Stimulated activated CD8-positive, alpha-beta memory T cell treated with anti-CD3 and anti-CD28 coated beads, Interleukin-4, amount 100 ng/mL, for 4 hours (primary cell): ENCODE results near the gene WNT11.

ENCODE experiments used
- DNase-seq, 2 donors: peaks; one replicate each; pipeline ENCODE4 v3.0.0-alpha.2; 2020; ENCODE audit warnings: low read depth in 2 of 2, low spot score in 1 of 2

WNT11 gene

DNA sequence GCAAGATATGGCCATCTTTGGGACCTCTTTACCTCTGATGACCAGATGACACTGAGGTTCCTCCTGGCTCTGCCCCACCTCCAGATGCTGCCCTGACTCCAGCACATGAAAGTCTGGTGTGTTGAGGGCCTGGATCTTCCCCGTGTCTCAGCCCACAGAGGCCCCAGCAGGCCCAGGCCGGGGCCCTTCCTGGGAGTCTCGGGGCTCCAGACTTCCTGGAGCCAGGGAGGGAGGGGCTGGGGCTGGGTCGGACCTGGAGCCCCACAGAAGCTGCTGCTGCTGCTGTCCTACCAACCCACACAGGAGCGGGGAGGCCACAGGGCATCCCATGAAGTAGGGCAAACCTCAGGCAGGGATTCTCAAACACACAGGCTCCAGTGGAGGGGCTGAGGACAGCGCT lies 32.2 kb upstream of the WNT11 start:
- no peak for DNase-seq

DNA sequence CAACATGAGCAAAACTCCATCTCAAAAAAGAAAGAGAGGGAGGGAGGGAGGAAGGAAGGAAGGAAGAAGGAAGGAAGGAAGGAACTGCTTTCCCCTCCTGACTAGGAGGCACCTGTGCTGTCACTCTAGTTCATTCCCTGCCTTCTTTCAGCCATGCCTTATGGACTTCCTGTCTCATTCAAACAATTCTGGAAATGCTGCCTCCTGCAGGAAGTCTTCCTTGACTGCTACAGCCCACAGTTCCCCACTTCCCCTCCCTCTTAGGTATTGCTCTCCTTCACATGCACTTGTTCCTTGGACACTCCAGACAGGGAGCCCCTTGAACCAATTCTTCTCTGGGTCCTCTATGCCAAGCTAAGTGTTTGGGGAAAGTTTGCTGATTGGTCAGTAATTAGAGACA lies 31.6 kb upstream of the WNT11 start:
- DNase-seq: no peak

DNA sequence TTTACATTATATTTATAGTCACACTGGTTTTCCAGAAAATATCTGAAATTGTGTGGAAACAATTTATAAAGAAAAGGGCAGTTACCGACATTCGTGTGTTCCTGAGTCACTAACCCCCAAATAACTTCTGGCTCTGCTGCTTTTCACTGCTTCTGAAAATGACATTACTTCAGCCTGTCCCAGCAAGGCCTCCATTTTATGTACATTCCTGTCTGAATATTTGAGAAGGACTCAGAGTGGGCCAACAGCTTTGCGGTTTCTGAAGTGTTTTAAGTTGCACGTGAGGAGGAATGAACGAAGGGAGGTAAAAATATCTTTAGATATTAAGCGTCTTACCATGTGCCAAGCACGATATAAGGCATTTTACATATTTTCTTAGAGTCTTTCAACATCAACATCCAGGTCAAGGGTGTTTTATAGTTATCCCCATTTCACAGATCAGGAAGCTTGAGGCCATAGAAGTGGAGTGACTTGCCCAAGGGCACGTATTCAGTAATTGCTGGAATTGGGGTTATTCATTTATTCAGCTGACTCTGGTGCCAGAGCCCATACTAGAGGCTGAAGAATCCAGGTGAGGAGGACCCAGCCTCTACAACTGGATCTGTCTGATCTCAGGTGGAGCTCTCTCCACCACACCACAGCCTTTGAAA lies 30.8 kb upstream of the WNT11 start:
- no peak for DNase-seq

DNA sequence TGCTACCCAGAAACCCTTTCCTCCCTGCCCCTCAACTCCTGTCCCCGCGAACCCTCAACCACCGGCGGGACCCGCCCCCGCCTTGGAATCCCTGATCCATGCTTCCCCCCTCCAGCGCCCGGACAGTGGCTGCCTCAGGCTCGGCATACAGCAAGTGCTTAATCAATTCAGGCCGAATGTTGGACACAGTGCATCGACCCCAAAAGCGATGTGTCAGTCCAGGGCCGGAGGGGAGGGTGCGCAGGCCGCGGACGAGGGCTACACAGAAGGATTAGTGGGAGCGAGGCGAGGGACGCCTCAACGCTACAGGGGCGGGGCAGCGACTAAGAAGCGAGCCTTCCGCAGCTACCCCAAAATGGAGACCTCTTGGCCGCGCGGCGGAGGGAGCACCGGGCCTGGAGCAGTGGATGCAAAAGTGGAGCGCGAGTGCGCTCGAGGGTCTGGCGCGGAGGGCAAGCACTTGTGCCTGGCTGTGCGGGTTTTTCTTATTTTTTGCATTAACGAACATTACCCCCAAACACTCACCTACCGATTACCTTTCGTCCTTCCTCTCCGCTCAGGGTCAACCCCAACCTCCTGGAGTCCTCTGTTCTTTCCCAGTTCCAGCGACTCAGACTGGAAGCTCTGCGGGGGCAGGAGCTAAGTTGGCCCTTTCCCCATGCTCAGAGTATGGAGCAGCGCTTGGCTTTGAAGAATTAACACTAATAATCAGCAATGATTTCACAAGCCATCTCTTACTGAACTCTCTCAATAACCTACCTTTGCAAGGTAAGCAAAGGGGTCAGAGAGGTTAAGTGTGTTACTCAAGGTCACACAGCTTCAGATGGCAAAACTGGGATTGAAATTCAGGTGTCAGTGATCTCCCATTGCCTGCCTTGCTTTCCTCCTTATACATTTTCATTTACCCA lies 30.0 kb upstream of the WNT11 start:
- no peak for DNase-seq

DNA sequence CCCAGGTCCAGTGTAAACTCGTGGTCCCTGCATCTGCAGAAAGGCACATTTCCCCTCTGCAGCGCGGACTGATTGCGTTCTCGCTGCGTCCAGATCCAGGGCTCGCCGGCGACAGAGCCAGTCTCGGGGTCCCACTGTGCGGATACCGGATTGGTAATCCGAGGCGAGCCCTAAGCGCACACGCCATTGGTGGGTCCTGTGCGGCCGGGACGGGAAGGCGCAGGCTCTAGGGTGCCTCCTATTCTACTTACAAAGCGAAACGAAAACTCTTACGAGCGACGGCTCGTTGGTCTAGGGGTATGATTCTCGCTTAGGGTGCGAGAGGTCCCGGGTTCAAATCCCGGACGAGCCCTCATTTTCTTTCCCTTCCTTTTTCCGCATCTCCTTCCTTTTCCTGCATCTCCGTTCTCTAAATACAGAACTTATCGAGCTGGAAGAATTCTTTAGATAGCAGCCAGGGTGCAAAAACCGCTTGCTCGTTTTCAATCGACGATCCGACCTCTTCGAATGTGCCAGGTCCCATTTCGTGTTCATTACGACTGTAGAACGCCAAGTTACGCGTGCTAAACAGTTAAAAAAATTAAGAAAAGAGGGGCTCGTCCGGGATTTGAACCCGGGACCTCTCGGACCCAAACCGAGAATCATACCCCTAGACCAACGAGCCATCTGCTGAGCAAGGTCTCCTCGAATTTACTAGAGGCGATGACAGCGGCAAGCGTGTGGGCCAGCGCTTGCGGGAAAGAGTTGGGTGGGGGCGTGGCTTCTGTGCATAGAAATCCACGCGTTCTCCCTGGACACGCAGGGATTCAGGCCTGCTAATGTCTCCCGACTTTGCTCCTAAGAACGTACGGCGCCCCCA lies 29.2 kb upstream of the WNT11 start:
- DNase-seq: peak; percentile 75 to 91

DNA sequence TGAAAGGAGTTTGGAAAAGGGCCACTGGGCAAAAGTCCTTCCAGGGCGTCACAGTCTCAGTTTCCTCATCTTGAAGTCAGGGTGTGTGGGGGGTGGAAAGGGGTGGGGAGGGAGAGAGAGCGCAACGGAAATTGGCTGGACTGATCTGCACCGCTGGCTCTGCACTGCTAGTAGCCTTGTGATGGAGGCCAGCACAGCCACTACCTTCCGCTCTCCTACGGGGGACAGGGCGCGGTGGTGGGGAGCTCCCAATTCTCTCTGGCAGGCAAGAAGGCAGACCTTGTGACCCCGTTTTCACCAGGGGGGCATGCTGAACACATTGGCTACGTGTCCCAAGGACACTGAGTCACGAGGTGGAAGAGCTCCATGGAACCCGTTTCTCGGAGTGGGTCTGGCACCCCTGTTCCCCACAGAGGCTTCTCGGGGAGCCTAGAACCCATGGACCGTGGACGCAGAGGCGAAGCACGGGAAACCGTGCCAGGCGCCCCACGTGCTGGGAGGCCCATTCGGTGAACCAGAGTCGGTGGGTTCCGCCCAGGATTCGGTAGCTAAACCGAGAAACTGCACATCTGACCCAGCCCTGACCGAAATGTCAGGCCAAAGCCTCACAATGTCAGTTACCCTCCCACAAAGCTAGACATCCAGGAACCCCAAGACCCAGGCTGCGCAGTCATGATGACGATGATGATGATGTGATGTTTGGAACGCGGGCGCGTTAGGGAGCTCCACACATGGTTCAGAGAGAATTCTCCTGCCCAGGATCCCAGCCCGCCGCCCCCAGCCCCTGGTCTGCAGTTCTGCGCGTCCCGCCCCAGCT lies 28.3 kb upstream of the WNT11 start:
- no peak for DNase-seq

DNA sequence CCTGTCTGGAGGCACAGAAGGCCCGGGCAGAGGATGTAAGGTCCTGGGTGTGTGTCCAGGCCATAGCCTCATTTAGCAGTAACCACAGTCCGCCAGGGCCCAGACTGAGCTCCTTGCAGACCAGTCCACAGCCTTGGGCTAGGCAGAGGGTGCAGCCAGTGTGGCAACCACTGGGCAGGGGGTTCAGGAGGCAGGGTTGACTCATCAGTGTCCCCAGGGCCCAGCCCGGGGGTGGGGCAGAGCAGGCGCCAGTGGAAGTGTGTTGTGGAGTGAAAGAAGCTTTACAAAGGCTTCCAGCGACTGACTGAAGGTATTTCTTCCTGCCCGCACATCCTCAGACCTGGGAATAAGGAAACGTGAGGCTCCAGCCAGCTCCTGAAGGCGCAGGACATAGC lies 27.7 kb upstream of the WNT11 start:
- no peak for DNase-seq

DNA sequence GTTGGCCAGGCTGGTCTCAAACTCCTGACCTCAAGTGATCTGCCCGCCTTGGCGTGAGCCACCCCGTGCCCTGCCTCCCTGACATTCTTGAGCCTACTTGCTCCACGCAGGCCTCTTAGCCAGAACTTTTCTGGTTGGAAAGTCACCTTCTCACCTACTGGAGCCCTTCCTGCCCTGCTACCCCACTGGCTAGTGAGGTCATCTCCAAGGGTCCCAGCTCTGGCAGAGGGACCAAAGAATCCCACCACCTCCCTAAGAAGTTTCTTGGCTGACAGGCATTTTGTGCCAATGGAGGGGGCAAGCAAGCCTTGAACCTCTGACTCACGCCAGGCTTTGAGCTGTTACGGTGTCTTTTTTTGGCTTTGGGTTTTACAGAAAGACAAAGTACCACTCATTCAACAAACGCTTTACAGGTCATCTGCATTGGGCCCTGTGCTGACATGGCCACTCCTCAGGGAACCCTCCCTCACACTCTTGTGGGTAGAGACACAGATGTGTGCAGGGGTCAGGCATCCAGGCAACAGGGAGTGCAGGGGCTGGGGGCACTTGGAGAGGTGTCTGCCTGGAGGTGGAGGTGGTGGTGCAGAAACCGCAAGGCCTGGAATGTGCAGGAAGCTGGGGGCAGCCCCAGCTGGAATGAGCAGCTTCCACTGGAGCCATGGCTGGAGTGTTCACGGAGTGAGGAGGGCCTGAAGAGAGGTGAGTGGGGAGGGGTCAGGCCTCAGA lies 27.1 kb upstream of the WNT11 start:
- DNase-seq: no peak

DNA sequence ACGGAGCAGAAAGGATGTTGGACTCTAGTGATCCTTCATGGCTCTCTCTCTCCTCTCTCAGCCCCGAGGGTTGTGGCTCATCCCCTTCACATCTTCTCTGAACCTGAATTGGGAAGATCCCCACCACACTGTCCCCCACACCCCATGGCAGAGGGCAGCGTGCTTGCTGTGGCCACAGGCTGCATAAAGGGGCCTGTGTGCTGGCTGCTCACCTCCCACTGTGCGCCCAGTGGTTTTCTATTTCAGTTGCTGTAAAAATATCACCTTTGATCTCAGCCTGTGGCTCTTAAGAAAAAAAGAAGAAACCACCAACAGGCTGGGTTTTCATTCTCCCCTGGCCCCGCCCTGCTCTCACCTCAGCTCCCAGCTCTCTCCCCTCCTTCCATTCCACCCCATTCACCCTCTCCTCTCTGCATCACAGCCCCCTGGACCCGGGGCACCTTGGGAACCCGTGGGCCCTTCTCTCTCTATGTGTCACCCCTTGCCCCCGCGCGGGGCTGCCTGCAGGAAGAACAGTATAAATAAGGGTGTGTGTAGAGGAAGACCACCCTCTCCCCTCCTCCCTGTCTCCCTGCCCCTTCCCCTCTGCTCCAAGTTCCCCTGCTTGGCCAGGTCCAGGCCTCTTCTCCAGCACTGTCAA lies 25.8 kb upstream of the WNT11 start:
- DNase-seq: no peak

DNA sequence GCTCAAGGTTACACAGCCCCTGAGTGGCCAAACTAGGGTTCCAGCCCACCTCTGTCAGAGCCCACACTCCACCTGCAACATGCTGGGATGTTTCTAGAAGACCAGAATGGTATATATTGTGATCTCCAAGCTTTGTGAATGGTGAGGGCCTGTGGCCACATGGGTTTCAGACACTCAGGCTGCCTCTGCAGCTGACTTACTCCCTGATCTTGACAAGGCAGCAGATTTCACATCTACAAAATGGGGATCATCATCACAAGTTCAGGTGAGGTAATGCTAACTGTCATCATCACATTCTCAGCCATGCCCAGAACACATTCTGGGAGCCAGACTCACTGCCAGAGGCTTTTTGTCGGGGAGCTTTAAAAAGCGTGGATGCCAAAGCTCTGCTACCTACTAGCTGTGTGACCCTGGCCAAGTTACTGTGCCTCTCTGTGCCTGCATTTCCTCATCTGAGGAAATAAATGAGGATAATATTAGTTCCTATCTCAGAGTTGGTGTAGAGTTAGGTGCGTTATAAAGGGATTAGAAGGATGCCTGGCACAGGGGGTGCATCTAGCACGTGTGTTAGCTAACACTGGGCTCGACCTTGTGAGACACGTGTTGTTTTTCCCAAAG lies 24.9 kb upstream of the WNT11 start:
- no peak for DNase-seq

DNA sequence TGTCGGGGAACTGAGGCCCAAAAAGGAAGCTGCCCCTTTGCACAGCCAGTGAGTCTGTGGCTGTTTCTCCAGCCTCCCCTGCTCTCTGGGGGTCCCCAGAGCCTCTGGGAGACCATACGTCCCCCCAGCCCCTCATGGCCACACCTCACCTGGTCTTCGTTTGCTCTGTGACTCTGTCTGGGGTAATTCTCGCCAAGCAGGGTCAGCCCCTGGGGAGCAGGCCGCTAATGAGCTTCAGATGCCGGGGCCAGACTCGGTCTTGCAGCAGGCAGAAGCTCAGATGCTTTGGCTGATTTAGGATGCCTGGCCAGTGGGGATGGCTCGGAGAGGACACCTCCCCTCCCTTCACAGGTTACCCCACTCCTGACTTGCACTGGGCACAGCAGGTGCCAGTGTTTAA lies 24.1 kb upstream of the WNT11 start:
- DNase-seq: no peak

DNA sequence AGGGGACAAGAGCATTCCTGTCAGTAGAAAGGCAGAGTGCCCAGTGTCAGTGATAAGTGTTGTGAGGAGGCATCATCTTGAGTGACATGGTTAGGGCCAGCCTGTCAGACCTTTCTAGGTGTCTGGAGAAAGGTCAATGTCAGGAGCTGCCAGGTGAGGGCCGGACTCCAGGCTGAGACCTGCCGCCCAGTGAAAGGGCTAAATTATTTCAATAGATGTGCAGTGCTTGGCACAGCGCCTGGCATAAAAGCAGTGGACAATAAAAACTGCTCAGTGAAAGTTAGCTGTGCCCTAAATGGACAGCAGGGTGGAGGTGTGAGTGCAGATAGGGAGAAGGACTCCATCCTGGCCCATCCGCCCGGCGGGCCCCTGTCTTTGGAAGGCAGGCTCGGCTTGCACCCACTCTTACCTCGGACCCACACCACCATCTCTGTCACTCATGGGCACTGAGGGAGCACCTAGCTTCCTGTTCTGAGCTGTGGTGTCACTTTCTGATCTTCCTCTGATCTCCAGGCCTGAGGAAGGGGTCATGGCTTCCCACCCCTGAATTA lies 23.5 kb upstream of the WNT11 start:
- no peak for DNase-seq

DNA sequence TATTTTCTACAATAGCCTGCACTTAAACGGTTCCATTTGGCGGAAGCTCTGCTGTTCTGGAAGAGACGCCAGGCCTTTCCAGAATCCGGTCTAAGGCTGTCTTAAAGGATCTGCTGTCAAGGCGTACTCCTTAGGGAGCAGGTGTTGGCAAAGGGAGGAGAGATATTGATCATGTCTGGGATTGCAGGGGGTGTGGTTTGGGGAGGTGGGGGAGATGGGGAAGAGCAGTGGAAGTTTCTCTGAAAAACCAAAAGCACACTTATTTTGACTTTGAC lies 22.5 kb upstream of the WNT11 start:
- no peak for DNase-seq

DNA sequence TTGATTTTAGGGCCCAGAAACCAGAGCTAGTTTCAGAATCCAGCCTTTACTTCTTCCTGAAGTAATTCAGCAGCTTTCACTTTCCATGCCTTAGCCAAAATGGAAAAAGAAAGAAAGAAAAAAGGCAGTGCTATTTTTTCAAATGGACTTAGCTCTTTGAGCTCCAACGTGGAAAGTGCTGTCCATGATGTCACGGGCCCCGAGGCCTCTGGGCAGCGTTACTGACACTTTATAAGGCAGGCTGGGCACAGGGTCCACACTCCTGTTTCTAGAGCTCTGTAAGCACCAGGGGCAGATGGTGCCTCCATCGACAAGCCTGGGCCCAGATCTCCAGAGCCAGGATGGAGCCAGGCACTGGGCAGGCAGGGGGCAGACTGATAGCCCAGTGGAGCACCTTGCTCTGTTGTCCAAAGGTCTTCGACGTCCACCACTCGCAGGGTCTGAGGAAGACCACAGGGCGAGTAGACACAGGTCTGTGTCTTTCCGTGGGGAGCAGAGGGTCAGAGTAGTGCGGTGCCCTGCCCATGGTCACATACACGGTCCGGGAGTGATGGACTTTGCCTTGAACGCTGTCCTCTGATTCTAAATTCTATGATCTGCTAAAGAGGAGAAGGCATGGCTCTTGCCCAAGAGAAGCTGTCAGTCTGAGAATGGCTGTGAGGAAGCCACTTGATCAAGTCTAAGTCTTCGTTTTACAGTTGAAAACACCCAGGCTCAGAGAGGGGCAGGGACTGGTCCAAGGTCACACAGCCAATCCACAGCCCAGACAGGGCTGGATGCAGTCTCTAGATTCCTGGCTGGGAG lies 22.0 kb upstream of the WNT11 start:
- no peak for DNase-seq

DNA sequence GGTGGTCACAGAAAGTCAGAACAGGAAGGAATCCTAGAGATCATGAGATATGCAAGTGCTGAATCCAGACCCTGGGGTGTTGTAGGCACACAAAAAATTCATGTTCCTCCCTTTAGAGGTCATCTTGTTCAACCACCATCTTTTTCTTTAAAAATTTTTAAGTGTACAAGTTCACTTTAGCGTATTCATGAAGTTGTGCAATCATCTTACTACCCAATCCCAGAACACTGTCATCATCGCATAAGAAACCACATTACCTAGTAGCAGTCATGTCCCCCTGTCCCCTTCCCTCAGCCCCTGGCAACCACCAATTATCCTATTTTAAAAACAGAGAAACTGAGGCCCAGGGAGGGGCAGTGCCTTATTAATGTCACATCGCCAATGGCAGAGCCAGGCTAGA lies 20.3 kb upstream of the WNT11 start:
- no peak for DNase-seq

DNA sequence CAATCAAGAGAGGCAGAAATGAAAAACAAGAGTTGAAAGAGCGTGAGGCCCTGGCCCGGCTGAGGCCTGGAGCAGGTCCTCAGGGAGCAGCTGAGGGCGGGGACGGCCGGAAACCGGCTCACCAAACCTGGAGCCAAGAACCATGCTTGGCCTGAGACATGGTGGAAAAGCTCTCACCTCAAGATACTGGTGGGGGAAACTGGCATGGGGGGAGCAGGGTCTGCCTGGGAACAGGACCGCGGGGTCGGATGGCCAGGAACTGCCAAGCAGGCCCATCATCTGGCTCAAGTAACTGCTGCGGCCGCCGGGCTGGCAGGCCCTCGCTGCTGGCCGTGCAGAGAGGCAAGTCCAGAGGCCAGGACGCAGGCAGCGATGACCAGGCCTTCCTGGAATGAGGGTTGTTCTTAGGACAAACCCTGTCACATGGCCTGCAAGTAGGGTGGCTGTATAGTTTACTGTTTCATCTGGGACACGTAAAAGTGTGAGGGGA lies 18.9 kb upstream of the WNT11 start:
- DNase-seq: no peak

DNA sequence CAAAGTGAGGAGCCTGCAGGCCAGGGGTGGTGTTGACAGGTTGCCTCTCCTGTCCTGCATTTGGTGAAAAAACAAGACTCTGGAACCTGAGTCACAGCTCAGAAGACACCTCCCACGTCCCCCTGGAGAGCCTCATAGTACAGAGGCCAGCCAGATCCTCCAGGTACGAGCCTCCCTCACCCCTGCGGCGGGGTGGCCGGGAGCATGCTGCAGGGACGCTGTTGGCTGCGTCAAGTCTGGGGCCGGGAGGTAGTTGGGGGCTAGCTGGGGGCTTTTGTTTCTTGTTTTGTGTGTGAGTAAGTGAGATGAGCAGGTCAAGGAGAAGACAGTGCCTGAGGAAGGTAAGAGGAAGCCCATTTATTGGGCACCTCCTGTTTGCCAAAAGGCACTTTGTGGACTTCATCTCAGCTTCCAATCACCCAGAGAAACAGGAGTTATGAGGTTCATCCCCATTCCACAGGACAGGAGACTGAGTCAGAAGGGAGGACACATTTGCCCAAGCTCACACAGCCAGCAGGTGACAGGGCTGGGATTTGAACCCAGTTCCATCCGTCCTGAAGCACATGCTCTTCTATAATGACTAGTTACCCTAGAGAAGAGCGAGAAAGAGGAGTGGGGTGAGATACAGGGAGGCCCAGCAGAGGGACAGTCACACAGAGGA lies 18.3 kb upstream of the WNT11 start:
- DNase-seq: no peak

DNA sequence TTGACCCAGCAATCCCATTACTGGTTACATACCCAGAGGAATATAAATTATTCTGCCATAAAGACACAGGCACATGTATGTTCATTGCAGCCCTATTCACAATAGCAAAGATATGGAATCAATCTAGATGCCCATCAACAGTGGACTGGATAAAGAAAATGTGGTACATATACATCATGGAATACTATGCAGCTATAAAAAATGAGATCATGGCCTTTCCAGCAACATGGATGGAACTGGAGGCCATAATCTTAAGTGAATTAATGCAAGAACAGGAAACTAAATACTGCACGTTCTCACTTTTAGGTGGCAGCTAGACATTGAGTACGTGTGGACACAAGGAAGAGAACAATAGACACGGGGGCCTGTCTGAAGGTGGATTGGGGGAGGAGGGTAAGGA lies 15.1 kb upstream of the WNT11 start:
- no peak for DNase-seq
